T-helper 2 cell treated with Interferon-gamma antibody and Interleukin-4, amounts not matched to agents 100 ng/mL and 5 ng/mL, for 36 hours (primary cell): ENCODE results near the gene PRKCQ. TPM values are rescaled to one million over a fixed set of nuclear protein-coding genes. Genes with fewer than 3 reads are reported as not detected.

ENCODE experiments used
- intact Hi-C: fragments of 100-400 bp; cut with micrococcal nuclease; formaldehyde crosslinking; loops from one replicate; pipeline ENCODE4 v1.15.1; 2023
- total RNA-seq: library from RNA; stranded (reverse); gene quantifications from 2 replicates; pipeline ENCODE4 v1.2.3, GENCODE V29; 2022

Gene PRKCQ
- 57.3 and 57.6 TPM in 2 replicates for total RNA-seq

GRCh38 chr10:6579904-6580278, at the start of gene PRKCQ:
TSS of gene PRKCQ (minus strand) at chr10:6580276. CDS start at chr10:6515135, 65,141 bp downstream.
- intact Hi-C loops: loop anchor here (1.0 to 5.0 kb wide), 9 partner anchors 21 to 378 kb away; partner anchors contain the start of gene PFKFB3

- intact Hi-C loops: no loop called here
Measured at GRCh38 chr10:6625428-6625827, 45.4 kb upstream of the PRKCQ start.

DNA sequence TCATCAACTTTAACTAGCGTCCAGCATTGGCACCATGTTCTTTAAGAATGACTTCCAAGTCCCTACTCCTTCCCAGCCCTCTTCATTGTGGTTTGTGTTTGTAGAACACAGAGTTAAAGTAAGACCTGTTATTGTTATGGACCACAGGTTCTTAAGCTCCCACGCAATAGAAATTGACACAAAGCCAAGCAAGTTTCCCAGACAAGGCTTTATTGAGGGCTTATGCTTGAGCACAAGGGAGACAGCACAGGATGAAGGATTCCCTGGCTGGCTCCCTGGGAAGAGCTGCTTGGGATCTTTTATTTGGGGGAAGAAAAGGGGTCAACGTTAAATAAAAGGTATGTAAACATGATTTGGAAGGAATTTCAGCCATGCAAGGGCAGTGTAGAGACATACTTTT, 44.3 kb upstream of the PRKCQ start:
- intact Hi-C loops: no loop called here

- intact Hi-C loops: no loop called here
Measured at GRCh38 chr10:6622921-6623320, 42.8 kb upstream of the PRKCQ start.

- intact Hi-C loops: no loop called here
Measured at GRCh38 chr10:6621536-6621935, 41.5 kb upstream of the PRKCQ start.

- intact Hi-C loops: no loop called here
Measured at GRCh38 chr10:6619660-6620059, 39.6 kb upstream of the PRKCQ start.

GRCh38 chr10:6618340-6618739, 38.3 kb upstream of the PRKCQ start:
- intact Hi-C loops: no loop called here

DNA sequence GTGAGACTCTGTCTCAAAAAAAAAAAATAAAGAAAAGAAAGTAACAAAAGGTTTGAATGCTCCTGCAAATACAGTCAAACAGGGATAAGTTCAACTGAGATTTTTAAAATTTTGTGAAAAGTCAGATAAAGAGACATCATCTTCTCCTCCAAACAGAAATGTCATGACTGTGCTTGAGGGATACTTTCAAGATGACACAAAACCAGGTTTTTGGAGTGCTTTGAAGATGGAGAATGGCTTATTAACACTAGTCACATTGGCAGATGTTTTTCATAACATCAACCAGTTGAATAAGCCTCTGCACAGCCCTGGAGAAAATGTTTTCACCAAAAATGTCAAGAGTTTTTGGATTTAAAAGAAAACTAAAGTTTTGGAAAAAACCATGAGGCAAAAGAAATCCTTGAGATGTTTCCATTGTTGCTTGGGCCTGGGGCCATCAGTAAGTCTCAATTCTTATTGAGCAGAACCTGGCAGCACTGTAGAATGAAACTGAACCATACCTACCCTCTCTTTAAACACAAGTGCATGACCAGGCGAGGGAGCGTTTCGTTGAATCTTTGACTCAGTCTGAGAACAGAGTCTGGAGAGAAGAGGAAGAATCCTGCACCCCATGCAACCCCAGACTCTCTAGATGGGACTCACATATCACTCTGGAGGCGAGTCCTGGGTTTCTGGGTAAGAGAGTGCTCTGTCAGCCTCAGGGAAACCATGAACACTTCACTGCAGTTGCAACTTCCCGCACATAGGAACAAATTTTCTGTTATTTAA, 37.4 kb upstream of the PRKCQ start:
- intact Hi-C loops: loop anchor here (2.0 kb wide), 1 partner anchor 25 kb away; no protein-coding TSS in a partner anchor

DNA sequence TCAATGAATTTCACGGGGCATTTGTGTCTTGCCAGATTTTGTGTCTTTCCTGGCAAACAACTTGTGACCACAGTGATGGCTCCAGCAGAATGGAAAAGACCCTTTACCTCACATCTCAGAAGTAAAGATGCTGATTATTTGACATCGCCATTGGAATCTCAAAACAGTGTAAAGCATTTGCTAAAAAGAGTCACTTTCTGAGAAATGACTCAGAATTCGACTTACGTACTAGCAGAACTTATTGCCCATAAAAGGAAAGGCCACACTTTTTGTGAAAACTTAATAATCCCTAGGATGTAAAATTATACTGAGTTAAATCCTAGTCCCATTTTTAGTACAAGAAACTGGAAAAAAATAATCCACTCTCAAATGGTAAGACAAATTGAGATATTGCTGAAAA, 35.9 kb upstream of the PRKCQ start:
- intact Hi-C loops: loop anchor here (2.0 kb wide), 1 partner anchor 23 kb away; no protein-coding TSS in a partner anchor

DNA sequence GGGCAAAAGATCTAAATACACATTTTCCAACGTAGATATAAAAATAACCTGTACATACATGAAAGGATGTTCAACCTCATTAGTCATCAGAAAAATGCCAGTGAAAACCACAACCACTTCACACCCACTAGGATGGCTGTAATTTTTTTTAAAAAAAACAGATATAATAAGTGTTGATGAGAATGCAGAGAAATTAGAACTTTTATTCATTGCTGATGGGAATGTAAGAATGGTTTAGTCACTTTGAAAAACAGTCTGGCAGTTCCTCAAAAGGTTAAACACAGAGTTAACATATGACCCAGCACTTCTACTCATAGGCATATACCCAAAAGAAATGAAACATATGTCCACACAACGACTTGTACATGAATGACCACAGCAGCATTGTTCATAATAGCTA, 32.3 kb upstream of the PRKCQ start:
- intact Hi-C loops: loop anchor here (2.0 kb wide), 1 partner anchor 32 kb away; the partner anchor contains the start of gene PRKCQ

- intact Hi-C loops: no loop called here
Measured at GRCh38 chr10:6610647-6611046, 30.6 kb upstream of the PRKCQ start.

- intact Hi-C loops: no loop called here
Measured at GRCh38 chr10:6609625-6610024, 29.5 kb upstream of the PRKCQ start.

DNA sequence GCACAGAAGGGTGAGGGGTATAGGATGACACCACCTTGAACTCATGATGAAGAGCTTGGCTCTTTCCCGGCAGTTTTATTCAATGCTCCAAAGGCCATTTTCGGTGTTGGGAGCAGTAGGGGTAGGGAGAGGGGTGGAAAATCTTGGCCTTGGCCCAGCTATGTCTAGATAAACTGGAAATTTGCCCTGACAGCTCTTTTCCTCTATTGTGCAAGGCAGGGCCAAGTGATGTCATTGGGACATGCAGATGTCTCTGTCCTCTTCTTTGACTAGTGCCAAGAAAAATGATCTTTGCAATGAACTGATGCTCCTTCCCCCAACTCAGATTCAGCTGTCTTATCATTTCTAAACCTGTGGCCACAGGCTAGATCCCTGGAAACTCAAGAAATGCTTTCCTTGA, 27.7 kb upstream of the PRKCQ start:
- intact Hi-C loops: no loop called here

DNA sequence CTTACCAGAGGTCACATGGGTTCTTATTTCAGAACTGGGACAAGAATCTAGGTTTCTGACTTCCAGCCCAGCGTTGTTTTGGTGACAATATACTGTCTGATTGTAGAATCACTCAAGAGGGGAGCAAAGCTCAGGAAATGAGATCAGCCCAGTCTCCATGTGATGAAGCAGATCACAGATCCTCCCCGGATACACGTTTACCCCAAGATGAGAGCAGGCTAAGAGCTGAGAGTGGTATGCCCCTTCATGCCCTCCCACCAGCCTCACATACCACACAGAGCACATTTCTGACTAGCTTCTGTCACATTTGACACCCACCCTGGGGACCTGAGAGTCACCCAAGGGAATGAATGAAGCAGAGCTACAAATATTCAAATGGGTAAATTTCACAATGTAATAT, 27.1 kb upstream of the PRKCQ start:
- intact Hi-C loops: no loop called here

DNA sequence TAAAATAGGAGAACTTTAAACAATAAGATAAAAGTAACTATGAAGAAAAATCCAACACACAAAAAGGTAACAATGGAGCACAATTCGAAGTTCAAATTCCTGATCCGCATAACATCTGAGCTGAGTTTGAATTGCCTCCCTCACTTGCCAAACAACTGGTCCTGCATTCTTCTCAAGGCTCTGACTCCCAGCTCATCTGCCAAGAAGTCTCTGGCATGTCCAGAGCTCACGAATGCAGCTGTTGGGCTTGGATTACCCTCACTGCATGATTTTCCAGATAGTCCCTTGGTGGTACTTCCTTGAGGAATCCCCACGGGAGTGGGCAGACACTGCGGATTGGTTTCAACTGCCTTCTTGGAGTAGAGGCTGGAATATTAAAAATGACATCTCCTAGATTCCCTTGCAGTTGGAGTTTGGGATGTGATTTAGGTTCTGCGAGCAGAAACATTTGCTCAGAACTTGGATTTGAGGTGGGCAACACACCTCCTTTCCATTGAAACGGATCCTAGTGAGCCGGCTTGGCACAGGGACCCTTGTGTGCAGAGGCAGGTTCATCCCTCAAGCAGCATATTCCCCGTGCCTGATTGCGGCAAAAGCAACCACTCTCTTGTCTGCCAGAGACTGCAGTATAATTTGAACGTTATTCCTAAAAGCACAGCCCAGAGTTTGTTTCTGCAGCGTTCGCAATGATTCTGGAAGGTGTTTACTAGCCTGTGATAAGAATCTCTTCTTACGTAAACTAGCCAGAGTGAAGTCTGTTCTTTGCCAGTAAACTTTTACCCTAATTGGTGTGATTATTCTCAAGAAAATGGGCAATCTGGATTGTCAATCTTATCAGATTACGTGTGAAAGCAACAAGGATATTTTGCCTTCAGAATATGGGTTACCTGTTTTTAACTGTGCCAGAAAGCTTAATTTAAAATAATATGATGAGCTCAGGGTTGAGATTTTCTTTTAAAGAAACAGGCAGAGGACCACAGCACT, 23.4 kb upstream of the PRKCQ start:
- intact Hi-C loops: no loop called here

DNA sequence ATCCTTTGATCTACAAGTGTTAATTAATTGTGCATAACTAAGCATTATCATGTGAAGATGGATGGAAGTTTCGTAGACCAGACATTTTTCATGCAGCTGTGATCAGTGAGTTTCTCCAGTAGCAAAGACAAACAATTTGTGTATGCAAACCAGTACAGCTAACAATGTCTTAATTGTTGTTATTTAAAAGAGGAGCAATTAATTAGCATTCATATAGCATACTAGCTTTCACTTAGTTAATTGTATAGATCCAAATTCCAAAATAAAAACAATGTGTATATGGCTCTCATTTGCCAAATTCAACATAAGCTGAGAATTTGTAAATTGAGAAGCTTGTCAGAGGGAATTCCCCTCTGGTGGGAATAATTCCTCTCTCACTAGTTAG, 22.6 kb upstream of the PRKCQ start:
- intact Hi-C loops: no loop called here

GRCh38 chr10:6602026-6602699, 22.1 kb upstream of the PRKCQ start:
- intact Hi-C loops: no loop called here

- intact Hi-C loops: loop anchor here (2.0 kb wide), 1 partner anchor 21 kb away; the partner anchor contains the start of gene PRKCQ
Measured at GRCh38 chr10:6601246-6601805, 21.2 kb upstream of the PRKCQ start.

DNA sequence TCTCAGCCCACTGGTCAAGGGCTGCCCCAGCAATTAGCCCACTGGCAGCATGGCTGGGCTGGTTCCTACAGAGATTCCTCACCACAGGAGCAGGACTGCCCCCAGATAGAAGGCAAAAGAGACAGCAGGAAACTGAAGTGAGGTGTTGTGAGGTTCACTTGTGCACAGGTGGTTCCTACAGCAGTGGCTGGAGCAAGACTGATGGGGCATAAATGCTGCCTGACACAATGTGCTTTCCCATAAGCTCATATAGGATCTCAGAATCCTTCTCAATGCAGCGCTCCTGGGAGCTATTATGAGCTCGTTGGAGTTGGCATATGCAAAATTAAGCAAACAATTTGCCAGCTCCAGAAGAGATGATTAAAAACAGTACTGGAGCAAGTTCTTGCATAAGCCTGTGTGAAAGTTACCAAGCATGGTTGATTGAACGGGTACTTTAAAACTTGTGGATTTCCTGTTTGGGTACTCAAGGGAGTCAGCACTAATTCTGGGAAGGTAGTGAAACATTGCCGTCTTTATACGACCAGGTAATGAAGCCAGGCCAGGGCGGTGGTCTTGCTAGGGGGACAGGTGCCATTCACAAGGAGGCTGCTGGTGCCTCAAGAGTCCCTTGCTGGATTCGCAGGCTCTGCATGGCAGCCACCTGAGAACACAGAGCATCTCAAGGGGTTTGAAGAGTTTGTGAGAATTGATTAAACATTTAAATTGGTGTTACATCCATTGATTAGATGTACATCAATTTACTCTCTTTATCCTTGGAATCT, 20.3 kb upstream of the PRKCQ start:
- intact Hi-C loops: loop anchor here (2.0 kb wide), 1 partner anchor 20 kb away; the partner anchor contains the start of gene PRKCQ

- intact Hi-C loops: no loop called here
Measured at GRCh38 chr10:6598679-6599078, 18.6 kb upstream of the PRKCQ start.
